HepG2 (cell line): ENCODE measurements around the gene PRDM7. TPM values are rescaled to one million over a fixed set of nuclear protein-coding genes. Genes with fewer than 3 reads are reported as not detected.
"Not testable (repeated sequence)": the region's sequence is repeated elsewhere in the genome, so short reads cannot be mapped to it uniquely, and the experiment has no call there.

Source experiments
- ATAC-seq: fragments of 200-7000 bp; cut with Tn5 transposase; 3 replicates; pipeline ENCODE4 v1.9.1; 2020; ENCODE audit warnings: mild to moderate bottlenecking, moderate library complexity
- BruUV-seq: library from RNA; stranded (reverse); fragments of 400-500 nt; replicated peaks from 2 replicates; lab custom pipeline; 2021; lab: Mats Ljungman, UMichigan
- CTCF ChIA-PET: fragments of 300-600 bp; formaldehyde crosslinking; extraction: SDS; loops from one replicate; lab custom pipeline; 2021; ENCODE audit warnings: low total read pairs, inconsistent platforms, low intra/inter-chr PET ratio; lab: Yijun Ruan, JAX
- POLR2A ChIA-PET: fragments of 350-600 bp; sonication (Branson Sonifier 250); formaldehyde crosslinking; loops from one replicate; lab custom pipeline; 2020; ENCODE audit warnings: antibody characterized with exemption, inconsistent platforms; lab: Yijun Ruan, JAX
- DNase-seq: peaks from one replicate; pipeline ENCODE4 v3.0.0-alpha.2; 2015; ENCODE audit warnings: low spot score
- FAIRE-seq: peaks from 3 replicates; lab custom pipeline; 2011; peaks lifted over from hg19 to GRCh38; lab: Jason Lieb, UNC
- H2AFZ ChIP-seq: one replicate; pipeline ENCODE4 v1.6.1; 2011; ENCODE audit warnings: low read length, inconsistent platforms
- H3K27ac ChIP-seq: fragments of 300-600 bp; 3 replicates; pipeline ENCODE4 v1.8.0; 2011; ENCODE audit warnings: mixed run types, mild to moderate bottlenecking, mixed read lengths, low read length, inconsistent platforms; ENCODE audit not compliant: insufficient read depth; ENCODE audit errors: extremely low read length
- H3K27me3 ChIP-seq, 2 experiments: fragments of 200-600 bp in 1 of 2; 2 replicates in 1 of 2; 3 replicates in 1 of 2; pipeline versions ENCODE4 v1.6.0 to v1.8.0; 2011; ENCODE audit warnings: low read length in 2 of 2, mild to moderate bottlenecking in 2 of 2, moderate library complexity in 2 of 2, inconsistent platforms in 1 of 2; ENCODE audit not compliant: insufficient read depth in 2 of 2, control insufficient read depth in 1 of 2
- H3K36me3 ChIP-seq, 2 experiments: fragments of 200-600 bp in 1 of 2; replicated peaks in 1 of 2; 2 replicates in 1 of 2; 3 replicates in 1 of 2; pipeline versions ENCODE4 v1.5.1 to v1.8.0; 2011; ENCODE audit warnings: low read length in 2 of 2, inconsistent platforms in 1 of 2; ENCODE audit not compliant: insufficient read depth in 2 of 2, control insufficient read depth in 1 of 2
- H3K4me1 ChIP-seq: 2 replicates; pipeline ENCODE4 v1.5.1; 2012; ENCODE audit warnings: low read length, inconsistent platforms; ENCODE audit not compliant: insufficient read depth
- H3K4me2 ChIP-seq: 2 replicates; pipeline ENCODE4 v1.6.0; 2011; ENCODE audit warnings: low read depth, low read length, inconsistent platforms
- H3K4me3 ChIP-seq, 3 experiments: fragments of 200-600 bp in 1 of 3; sonication (generic), shearing (Covaris generic) in 1 of 3; replicated peaks in 1 of 3; 2 replicates each; pipeline ENCODE4 v1.5.1; 2011 to 2016; ENCODE audit warnings: low read length in 3 of 3, inconsistent platforms in 2 of 3, low read depth in 2 of 3, mild to moderate bottlenecking in 2 of 3, control low read depth in 1 of 3, mixed read lengths in 1 of 3; ENCODE audit not compliant: insufficient read depth in 1 of 3
- H3K79me2 ChIP-seq: one replicate; pipeline ENCODE4 v1.6.1; 2011; ENCODE audit warnings: low read length, inconsistent platforms; ENCODE audit not compliant: insufficient read depth
- H3K9ac ChIP-seq: 2 replicates; pipeline ENCODE4 v1.6.0; 2011; ENCODE audit warnings: mild to moderate bottlenecking, low read depth, low read length, inconsistent platforms; ENCODE audit not compliant: insufficient read depth
- H3K9me3 ChIP-seq: 2 replicates; pipeline ENCODE4 v1.5.1; 2012; ENCODE audit warnings: mild to moderate bottlenecking, low read length
- H4K20me1 ChIP-seq: 2 replicates; pipeline ENCODE4 v1.6.0; 2011; ENCODE audit warnings: inconsistent platforms, mild to moderate bottlenecking, low read length, moderate library complexity; ENCODE audit not compliant: insufficient read depth
- ARNTL ChIP-seq: sonication (generic); formaldehyde crosslinking; IDR thresholded peaks from 2 replicates; pipeline ENCODE4 v1.4.0; 2020; ENCODE audit warnings: mild to moderate bottlenecking, missing genetic modification reagents
- FOXK2 ChIP-seq: fragments of 450-650 bp; IDR thresholded peaks from 2 replicates; pipeline ENCODE4 v1.6.1; 2016
- FOXO1 ChIP-seq: sonication (generic); formaldehyde crosslinking; IDR thresholded peaks from 2 replicates; pipeline ENCODE4 v1.4.0; 2020; ENCODE audit warnings: missing genetic modification reagents
- JDP2 ChIP-seq: sonication (generic); formaldehyde crosslinking; IDR thresholded peaks from 2 replicates; pipeline ENCODE4 v1.8.1; 2022; ENCODE audit warnings: missing genetic modification reagents, borderline replicate concordance
- KDM5B ChIP-seq: sonication (generic); formaldehyde crosslinking; IDR thresholded peaks from 2 replicates; pipeline ENCODE4 v1.4.0; 2020; ENCODE audit warnings: missing genetic modification reagents, mild to moderate bottlenecking, borderline replicate concordance
- NR3C1 ChIP-seq: sonication (generic); formaldehyde crosslinking; IDR thresholded peaks from 2 replicates; pipeline ENCODE4 v1.4.0; 2020; ENCODE audit warnings: missing genetic modification reagents
- PATZ1 ChIP-seq: sonication (generic); formaldehyde crosslinking; IDR thresholded peaks from 2 replicates; pipeline ENCODE4 v1.4.0; 2020; ENCODE audit warnings: missing genetic modification reagents
- ZNF232 ChIP-seq: sonication (generic); formaldehyde crosslinking; IDR thresholded peaks from 2 replicates; pipeline ENCODE4 v1.4.0; 2020; ENCODE audit warnings: missing genetic modification reagents, borderline replicate concordance
- ZNF552 ChIP-seq: sonication (generic); formaldehyde crosslinking; IDR thresholded peaks from 2 replicates; pipeline ENCODE4 v1.9.0; 2022; ENCODE audit warnings: missing genetic modification reagents, mild to moderate bottlenecking, borderline replicate concordance
- ZNF598 ChIP-seq: sonication (generic); formaldehyde crosslinking; IDR thresholded peaks from 2 replicates; pipeline ENCODE4 v1.5.1; 2020; ENCODE audit warnings: mild to moderate bottlenecking, missing genetic modification reagents, borderline replicate concordance
- ZNF607 ChIP-seq: sonication (generic); formaldehyde crosslinking; IDR thresholded peaks from 2 replicates; pipeline ENCODE4 v1.5.1; 2020; ENCODE audit warnings: missing genetic modification reagents, mild to moderate bottlenecking, borderline replicate concordance
- ZNF878 ChIP-seq: sonication (generic); formaldehyde crosslinking; IDR thresholded peaks from 2 replicates; pipeline ENCODE4 v1.8.1; 2023; ENCODE audit warnings: mild to moderate bottlenecking, missing genetic modification reagents, moderate library complexity
- ZZZ3 ChIP-seq: sonication (generic); formaldehyde crosslinking; IDR thresholded peaks from 2 replicates; pipeline ENCODE4 v1.4.0; 2020; ENCODE audit warnings: missing genetic modification reagents, mild to moderate bottlenecking, borderline replicate concordance
- WGBS: methylation state at CpG from one replicate; pipeline ENCODE4 v1.1.6; 2017; ENCODE audit warnings: low lambda C conversion rate; 5-methylcytosine and 5-hydroxymethylcytosine counted together
- in situ Hi-C: cut with HindIII; loops from 2 replicates; pipeline ENCODE4 v1.10.0; 2017; ENCODE audit warnings: low pct_unique_long_range_greater_than_20kb; ENCODE audit not compliant: extremely low pct_ligation_motif_present
- intact Hi-C: fragments of 100-400 bp; cut with micrococcal nuclease; formaldehyde crosslinking; loops from one replicate; pipeline ENCODE4 v1.10.0; 2022; ENCODE audit not compliant: unreplicated experiment
- polyA plus RNA-seq, 8 experiments: library from polyadenylated mRNA; depleted of rRNA in 3 of 8; stranded (reverse) in 7 of 8; unstranded in 1 of 8; fragments of >200 nt; fragmentation: Illumina TruSeq in 4 of 8; extraction: Trizol in 4 of 8; gene quantifications; 2 replicates each; pipeline versions ENCODE4 v1.2.1 to v1.2.3, GENCODE V29; 2011 to 2016; ENCODE audit warnings: low read depth in 4 of 8, missing spikeins in 1 of 8, mixed read lengths in 1 of 8; ENCODE audit not compliant: insufficient read depth in 1 of 8
- total RNA-seq, 5 experiments: library from RNA; depleted of rRNA; stranded (reverse); fragments of >200 nt; fragmentation: Illumina TruSeq; extraction: Trizol; gene quantifications; 2 replicates each; pipeline ENCODE4 v1.2.3, GENCODE V29; 2016; ENCODE audit warnings: low read depth in 1 of 5

Gene PRDM7
- total and polyA plus RNA-seq, 2 of the 13 experiments (the other 11 are each of a cell fraction or from before 2014, with no cell fraction given) = not detected

DNA sequence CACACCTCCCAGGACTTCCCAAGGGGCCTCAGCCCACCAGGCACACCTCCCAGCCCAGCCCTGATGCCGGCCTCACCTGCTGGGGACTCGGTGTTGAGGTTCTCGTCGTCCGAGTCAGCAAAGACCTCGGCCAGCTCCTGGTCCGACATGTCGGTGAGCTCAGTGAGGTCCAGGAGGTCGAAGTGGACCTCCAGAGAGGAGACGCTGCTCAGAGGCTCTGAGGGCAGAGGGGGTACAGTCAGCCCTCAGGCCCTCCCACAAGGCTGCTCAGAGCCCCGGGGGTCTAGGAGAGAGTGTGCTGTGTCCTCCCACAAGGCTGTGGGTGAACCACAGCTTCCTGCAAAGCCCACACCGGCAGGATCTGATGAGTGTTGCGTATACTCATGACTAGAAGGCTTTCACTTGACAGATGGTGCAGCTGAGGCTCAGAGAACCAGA is 68.4 kb downstream of the PRDM7 start:
- Histone ChIP-seq H3K36me3 (no peaks in the 10 kb centered on the region; a peak in 1 of 5 replicates), H2AFZ (no peak overlapping the region), H3K9ac (no peak overlapping the region), H3K27ac (no peak overlapping the region), H3K79me2 (no peaks in the 10 kb centered on the region), H4K20me1 (no peaks in the 10 kb centered on the region), H3K4me1 (peaks cover 30% of the 10 kb centered on the region), H3K4me2 (no peak overlapping the region), H3K27me3 (no peaks in the 10 kb centered on the region), H3K9me3 (no peaks in the 10 kb centered on the region), H3K4me3 (no peak overlapping the region)
- DNase-seq (no peak), ATAC-seq (no peak), FAIRE-seq (no peak)
- intact Hi-C loops = no loop called here
- 96% methylated on average over 11 of the region's 13 CpGs for WGBS
- no TSS peak for BruUV-seq
- POLR2A ChIA-PET = no interaction called here
- in situ Hi-C loops = no loop called here
- no peak for TF ChIP-seq ZNF878 (CRISPR knock-in tag)
- no peak for TF ChIP-seq ZZZ3 (CRISPR knock-in tag)
- TF ChIP-seq ZNF598 = no peak
- TF ChIP-seq ZNF607 = no peak
- TF ChIP-seq ZNF552 (CRISPR knock-in tag) = no peak
- no peak for TF ChIP-seq JDP2 (CRISPR knock-in tag)
- no peak for TF ChIP-seq KDM5B
- TF ChIP-seq ZNF232 (CRISPR knock-in tag) = no peak
- TF ChIP-seq PATZ1 (CRISPR knock-in tag) = no peak
- no peak for TF ChIP-seq ARNTL
- TF ChIP-seq FOXK2 = no peak
- no peak for TF ChIP-seq NR3C1 (CRISPR knock-in tag)
- TF ChIP-seq FOXO1 (CRISPR knock-in tag) = no peak
- CTCF ChIA-PET = no interaction called here

GRCh38 chr16:90007635-90008234 is 69.4 kb downstream of the PRDM7 start:
- FAIRE-seq, H2AFZ ChIP-seq, H3K9ac ChIP-seq, H3K27ac ChIP-seq, CTCF ChIA-PET, H3K4me3 ChIP-seq, H3K9me3 ChIP-seq, intact Hi-C loops, ATAC-seq, in situ Hi-C loops, H3K4me2 ChIP-seq, H3K27me3 ChIP-seq, BruUV-seq, H3K36me3 ChIP-seq, H4K20me1 ChIP-seq, POLR2A ChIA-PET, H3K79me2 ChIP-seq, DNase-seq: not testable (repeated sequence)
- WGBS = 85% methylated on average over 13 of the region's 13 CpGs
- H3K4me1 ChIP-seq = peaks cover 30% of the 10 kb centered on the region
